ENCODE measurements around the gene KCNQ1.

Gene KCNQ1

DNA sequence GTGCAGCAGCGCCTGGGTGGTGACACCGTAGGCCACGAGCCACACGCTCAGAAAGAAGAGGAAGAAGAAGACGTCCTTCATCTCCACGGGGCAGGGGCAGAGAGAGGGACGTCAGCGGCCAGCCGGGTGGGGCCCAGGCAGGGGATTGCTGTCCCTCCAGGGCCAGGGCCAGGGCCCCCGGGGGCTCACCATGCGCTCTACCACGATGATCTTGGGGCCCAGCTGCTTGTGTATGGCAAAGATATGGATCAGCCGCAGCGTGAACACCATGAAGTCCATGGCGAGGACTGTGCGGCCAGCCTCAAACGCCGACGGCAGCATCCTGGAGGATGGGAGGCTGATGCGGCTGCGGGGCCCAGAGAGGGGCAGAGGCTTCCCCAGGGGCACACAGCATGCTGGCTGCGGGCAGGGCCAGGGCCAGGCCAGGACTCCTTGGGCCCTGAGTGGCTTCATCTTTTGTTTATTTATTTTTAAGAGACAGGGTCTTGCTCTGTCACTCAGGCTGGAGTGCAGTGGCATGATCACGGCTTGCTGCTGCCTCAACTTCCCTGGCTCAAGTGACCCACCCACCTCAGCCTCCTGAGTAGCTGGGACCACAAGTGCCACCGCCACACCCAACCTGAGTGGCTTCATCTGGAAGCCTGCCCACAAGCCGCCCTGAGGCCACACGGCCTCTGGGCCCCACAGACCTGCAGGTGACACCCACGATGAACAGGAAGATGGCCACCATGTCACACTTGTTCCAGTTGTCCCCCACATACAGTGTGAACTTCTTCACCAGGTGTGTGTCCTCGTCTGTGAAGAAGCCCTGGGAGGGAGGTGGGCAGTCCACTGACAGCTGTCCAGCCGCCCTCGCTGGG is 33.1 kb upstream of the KCNQ1 start:
- DNase-seq (ENCODE audit: low spot score): no peak

GRCh38 chr11:2412323-2412722 is 32.5 kb upstream of the KCNQ1 start:
- no peak for DNase-seq (ENCODE audit: low spot score)

DNA sequence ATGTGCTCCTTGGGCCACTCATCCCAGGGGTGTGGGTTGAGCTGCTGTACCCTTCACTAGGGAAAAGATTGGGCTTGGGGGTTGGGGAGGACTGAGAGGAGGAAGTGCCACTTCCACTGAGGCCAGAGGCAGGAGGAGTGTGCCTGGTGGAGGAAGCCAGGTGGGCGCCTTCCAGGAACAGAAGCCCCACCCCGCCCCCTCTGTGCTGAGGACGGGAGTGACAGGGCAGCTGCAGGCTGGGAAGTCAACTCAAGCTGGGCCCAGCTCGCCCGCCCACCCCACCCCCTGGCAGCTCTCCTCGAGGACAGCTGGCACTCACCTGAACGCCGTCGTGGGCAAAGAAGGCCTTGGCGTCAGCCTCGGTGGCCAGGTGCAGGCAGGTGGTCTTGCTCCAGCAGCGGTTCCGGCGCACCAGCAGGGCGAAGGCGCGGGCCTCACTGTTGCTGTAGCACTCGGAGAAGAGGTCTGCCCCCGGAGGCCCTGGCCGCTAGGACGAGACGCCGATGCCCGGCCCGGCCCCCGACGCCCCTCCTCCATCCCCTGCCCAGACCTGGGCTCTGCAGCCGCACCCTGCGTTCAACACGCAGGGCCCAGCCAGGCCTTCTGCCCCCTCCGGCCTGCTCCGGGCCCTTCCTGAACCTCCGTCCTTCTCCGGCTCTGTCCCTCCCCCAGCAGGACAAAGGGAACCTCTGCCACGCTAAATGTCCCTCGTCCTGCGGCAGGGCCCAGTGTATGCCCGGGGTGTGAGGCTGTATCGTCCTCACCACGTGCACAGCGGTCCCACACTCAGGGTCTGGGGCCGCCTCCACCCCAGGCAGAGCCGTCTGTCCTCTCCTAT is 30.8 kb upstream of the KCNQ1 start:
- DNase-seq (ENCODE audit: low spot score): no peak

DNA sequence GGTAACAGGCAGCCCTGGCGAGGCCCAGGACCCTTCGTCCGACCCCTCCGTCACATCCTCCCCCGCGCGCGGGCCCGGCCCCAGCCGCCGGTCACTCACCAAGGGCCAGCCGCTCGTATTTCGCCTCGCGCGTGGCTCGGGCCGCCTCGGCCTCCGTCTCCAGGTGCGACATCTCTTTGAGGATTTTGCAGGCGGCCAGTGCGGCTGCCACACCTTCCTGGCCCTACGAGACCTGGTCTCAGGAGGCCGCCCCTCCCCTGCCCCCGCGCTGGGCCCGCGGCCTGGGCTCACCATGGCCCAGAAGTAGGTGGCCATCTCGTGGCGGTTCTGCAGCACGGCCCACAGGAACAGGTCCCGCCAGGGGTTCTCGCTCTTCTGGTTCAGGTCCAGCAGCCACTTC is 30.2 kb upstream of the KCNQ1 start:
- DNase-seq (ENCODE audit: low spot score): no peak

- no peak for DNase-seq (ENCODE audit: low spot score)
Observed at GRCh38 chr11:2415171-2415570, 29.6 kb upstream of the KCNQ1 start.

GRCh38 chr11:2415601-2416380 is 29.0 kb upstream of the KCNQ1 start:
- DNase-seq (ENCODE audit: low spot score): no peak

- DNase-seq (ENCODE audit: low spot score): no peak
Observed at GRCh38 chr11:2416765-2417164, 28.0 kb upstream of the KCNQ1 start.

DNA sequence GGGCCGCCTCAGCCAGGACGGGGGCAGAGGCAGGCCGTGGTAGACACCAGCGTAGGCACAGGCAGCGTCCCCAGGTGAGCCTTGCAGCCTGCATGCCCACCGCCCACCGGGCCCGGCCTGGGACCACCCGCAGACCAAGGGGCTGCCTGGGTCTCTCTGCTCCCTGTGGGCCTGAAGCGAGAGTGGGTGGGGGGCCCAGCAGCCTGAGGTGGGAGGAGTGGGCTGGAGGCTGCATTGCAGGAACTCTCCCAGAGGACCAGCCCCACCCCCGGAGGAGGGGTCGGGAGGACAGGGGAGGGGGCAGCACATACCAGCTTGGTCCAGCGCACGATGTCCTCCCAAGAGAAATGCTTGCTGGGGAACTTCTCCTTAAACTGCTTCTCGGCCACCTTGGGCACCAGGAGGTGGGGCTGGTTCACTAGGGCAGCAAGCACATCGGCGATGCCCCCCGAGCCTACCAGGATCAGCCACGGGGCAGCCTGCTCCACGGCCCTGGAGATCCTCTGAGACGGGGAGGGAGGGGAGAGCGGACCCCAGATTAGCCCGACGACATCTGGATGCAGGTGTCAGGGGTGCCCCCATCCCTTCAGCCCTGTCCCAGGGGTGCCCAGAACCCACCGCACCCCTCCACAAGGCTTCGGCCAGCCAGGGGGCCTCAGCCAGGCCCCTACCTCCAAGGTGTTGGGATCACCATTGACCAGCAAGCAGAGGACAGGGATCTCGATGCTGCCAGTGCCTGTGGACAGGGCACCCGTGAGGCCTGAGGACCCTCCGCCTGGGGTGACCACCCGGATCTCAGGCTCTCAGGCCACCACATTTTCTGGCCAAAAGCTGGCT is 26.7 kb upstream of the KCNQ1 start:
- DNase-seq (ENCODE audit: low spot score): no peak

- DNase-seq (ENCODE audit: low spot score): no peak
Observed at GRCh38 chr11:2418693-2419360, 26.0 kb upstream of the KCNQ1 start.

DNA sequence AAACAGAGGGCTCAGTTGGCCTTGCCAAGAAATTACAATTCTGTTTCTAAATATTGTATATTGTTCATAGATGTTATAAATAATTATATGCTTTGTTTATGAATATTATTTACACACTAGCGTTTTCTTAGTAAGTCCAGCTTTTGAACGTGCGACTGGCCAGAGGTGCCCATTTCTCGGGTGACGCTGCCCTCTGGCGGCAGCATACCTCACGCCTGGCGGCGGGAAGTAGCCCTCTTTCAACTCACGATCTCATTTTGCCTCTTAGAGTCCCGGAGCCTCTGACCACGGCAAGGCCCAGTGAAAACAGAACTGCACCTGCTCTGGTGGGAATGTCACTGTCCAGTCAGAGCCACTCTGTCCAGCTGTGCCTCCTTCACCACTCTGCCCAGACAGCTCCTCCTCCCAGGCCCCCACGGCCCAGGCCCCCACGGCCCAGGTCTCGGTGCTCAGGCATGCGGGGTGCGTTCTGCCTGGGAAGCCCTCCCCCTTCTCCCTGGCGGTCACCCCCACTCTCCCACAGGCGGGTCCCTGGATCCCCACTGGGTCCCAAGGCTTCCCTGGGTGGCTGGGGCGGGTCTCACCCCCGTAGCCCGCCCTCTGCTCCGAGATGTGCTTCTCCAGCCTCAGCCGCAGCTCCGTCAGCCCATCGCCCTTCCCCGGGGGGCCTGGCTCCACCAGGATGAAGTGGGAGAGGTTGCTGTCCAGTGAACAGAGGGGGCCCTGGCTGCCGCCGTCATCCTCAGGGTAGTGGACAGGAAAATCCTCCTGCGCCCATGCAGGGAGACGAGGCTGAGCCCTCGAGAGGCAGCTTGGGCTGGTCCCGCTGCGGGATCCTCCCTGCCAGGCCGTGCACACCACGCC is 24.9 kb upstream of the KCNQ1 start:
- DNase-seq (ENCODE audit: low spot score): peak; percentile 62

- DNase-seq (ENCODE audit: low spot score): peak; percentile 48
Observed at GRCh38 chr11:2420502-2421225, 24.1 kb upstream of the KCNQ1 start.

DNA sequence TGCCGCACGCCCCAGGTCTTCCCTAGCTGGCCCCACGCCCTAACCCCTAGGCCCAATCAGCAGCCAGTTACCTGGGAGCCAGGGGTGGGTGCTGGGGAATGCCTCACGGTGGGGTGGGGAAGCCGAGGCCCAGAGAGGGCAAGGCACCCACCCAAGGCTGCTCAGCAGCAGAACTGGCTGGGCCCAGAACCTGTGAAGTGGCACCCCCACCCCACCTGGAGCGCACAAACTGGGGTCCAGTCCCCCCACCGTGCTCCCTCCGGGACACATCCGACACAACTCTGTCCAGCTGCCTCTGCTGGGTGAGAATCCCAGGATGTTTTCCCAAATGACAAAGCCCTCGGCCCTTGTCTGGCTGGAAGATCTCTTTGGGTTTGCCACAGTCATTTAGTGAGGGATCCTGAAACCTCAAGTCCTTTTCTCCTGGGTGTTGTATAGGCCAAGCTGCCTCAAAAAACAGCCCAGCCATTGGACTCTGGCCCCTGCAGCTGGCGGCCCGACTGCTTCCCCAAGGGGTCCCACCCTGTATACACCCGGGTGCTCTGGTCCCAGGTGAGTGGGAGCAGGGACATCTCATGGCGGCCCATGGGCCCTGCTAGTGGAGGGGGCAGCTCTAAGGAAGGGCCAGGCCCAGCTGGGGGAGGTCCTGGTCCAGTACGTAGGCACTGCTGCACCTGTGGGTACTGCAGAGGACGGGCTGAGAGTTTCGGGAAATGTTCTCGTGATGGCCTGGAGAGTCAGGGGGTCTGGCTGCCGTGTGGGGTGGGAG is 23.4 kb upstream of the KCNQ1 start:
- no peak for DNase-seq (ENCODE audit: low spot score)

DNA sequence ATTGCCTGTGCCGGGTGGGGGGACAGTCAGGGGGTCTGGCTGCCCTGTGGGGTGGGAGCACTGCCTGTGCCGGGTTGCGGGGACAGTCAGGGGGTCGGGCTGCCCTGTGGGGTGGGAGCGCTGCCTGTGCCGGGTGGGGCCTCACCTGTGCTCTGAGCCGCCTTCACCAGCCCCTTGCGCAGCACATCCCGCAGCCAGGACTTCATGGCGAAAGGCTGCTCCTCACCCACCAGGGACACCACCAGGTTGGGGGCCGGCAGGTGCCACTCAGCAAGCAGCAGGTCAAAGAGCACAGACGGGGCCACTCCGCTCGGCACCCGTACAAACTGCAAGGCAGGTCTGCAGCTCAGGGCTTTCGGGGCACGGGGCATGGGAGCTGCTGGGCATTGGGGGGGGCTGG is 22.8 kb upstream of the KCNQ1 start:
- DNase-seq (ENCODE audit: low spot score): no peak

GRCh38 chr11:2422461-2423156 is 22.2 kb upstream of the KCNQ1 start:
- DNase-seq (ENCODE audit: low spot score): no peak

DNA sequence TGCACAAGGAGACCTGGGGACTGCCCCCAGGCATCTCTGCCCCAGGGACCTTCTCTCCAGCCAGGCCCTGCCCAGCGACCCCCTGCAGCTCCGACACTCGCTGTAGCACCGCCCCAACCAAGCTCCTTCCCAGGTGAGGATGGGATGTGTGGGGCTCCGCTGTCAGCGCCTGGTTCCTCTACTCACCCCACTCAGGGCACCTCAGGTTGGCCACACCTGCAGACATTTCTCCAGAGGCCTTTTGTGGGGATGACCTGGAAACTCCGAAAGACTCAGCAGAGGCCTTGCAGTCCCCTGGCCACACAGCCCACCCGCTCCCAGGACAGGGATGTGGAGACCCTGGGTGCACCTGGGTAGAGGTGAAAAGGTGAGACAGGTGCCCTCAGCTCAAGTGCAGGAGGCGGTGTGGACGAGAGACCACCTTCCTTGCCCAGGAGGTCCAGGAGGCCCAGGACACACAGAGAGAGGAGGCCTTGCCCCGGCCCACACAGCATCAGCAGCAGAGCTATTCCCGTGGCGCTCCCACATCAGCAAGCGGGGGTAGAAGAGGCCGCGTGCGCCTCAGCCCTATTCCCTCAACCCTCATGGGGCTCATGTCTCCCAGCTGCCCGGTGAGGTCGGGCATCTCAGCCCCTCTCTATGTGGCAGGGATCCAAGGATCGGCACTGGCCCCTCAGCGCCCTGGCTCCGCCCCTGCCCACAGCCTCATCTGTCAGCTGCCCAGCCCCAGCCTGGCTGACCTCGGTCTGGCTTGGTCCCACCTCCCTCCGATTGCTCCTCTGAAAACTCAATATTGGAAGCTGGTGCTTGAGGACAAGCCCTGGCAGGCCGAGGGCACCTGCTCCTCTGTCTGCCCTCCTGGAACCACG is 21.4 kb upstream of the KCNQ1 start:
- no peak for DNase-seq (ENCODE audit: low spot score)

GRCh38 chr11:2424811-2425495 is 19.9 kb upstream of the KCNQ1 start:
- DNase-seq (ENCODE audit: low spot score): no peak

Data from pons (tissue), 1 donor.